Measurements from ENCODE around the gene METTL5. TPM values are rescaled to one million over a fixed set of nuclear protein-coding genes. Genes with fewer than 3 reads are reported as not detected.

Gene METTL5
- polyA plus RNA-seq, 1 donor from 2014 or later, result 73.8 TPM

DNA sequence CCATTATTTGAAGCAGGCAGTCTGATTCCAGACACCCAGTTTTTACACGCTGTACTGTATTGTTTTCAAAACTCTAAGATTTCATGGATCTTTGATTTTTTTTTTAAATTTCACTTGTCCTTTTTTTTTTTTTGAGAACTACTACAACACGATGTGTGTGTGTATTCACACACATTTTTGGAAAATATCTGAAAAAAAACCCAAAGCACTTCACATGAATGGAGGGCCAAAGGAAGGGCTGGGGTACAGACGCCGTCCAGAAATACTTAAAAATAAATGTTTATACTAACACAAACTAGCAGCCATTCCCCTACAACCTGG lies 26.3 kb downstream of the METTL5 start:
- H3K36me3 ChIP-seq (ENCODE audit: insufficient read depth, low read length), result no peaks in the 10 kb centered on the region
- H3K27me3 ChIP-seq (ENCODE audit: insufficient read depth, low read depth, low read length), result no peaks in the 10 kb centered on the region
- TF ChIP-seq SMC3 (conservative IDR thresholded peaks at IDR 0.05; ENCODE audit: poor library complexity) (no peak), RAD21 (conservative IDR thresholded peaks at IDR 0.05) (no peak), MXI1 (conservative IDR thresholded peaks at IDR 0.05; ENCODE audit: poor library complexity, severe bottlenecking) (no peak), TAF1 (IDR thresholded peaks at IDR 0.05; ENCODE audit: low read depth) (no peak), EP300 (conservative IDR thresholded peaks at IDR 0.05; ENCODE audit: poor library complexity, severe bottlenecking) (no peak), POLR2AphosphoS5 (IDR thresholded peaks at IDR 0.05) (no peak), EZH2 (IDR thresholded peaks at IDR 0.05; ENCODE audit: borderline replicate concordance, insufficient read depth, low read length, poor library complexity, severe bottlenecking) (no peak)
- TF ChIP-seq, protein P1, sequence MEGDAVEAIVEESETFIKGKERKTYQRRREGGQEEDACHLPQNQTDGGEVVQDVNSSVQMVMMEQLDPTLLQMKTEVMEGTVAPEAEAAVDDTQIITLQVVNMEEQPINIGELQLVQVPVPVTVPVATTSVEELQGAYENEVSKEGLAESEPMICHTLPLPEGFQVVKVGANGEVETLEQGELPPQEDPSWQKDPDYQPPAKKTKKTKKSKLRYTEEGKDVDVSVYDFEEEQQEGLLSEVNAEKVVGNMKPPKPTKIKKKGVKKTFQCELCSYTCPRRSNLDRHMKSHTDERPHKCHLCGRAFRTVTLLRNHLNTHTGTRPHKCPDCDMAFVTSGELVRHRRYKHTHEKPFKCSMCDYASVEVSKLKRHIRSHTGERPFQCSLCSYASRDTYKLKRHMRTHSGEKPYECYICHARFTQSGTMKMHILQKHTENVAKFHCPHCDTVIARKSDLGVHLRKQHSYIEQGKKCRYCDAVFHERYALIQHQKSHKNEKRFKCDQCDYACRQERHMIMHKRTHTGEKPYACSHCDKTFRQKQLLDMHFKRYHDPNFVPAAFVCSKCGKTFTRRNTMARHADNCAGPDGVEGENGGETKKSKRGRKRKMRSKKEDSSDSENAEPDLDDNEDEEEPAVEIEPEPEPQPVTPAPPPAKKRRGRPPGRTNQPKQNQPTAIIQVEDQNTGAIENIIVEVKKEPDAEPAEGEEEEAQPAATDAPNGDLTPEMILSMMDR (IDR thresholded peaks at IDR 0.05; ENCODE audit: poor library complexity, severe bottlenecking), result no peak
- TF ChIP-seq, protein P2, sequence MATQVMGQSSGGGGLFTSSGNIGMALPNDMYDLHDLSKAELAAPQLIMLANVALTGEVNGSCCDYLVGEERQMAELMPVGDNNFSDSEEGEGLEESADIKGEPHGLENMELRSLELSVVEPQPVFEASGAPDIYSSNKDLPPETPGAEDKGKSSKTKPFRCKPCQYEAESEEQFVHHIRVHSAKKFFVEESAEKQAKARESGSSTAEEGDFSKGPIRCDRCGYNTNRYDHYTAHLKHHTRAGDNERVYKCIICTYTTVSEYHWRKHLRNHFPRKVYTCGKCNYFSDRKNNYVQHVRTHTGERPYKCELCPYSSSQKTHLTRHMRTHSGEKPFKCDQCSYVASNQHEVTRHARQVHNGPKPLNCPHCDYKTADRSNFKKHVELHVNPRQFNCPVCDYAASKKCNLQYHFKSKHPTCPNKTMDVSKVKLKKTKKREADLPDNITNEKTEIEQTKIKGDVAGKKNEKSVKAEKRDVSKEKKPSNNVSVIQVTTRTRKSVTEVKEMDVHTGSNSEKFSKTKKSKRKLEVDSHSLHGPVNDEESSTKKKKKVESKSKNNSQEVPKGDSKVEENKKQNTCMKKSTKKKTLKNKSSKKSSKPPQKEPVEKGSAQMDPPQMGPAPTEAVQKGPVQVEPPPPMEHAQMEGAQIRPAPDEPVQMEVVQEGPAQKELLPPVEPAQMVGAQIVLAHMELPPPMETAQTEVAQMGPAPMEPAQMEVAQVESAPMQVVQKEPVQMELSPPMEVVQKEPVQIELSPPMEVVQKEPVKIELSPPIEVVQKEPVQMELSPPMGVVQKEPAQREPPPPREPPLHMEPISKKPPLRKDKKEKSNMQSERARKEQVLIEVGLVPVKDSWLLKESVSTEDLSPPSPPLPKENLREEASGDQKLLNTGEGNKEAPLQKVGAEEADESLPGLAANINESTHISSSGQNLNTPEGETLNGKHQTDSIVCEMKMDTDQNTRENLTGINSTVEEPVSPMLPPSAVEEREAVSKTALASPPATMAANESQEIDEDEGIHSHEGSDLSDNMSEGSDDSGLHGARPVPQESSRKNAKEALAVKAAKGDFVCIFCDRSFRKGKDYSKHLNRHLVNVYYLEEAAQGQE (IDR thresholded peaks at IDR 0.05; ENCODE audit: borderline replicate concordance), result no peak
- H3K79me2 ChIP-seq (replicated peaks; ENCODE audit: insufficient read depth, low read length), result peaks cover 27% of the 10 kb centered on the region
- no peaks in the 10 kb centered on the region for H3K9me3 ChIP-seq (ENCODE audit: low read length)
- H4K20me1 ChIP-seq (ENCODE audit: insufficient read depth), result no peaks in the 10 kb centered on the region
- peak overlapping the region; percentile 72 for H3K9ac ChIP-seq (ENCODE audit: low read length)
- H2AFZ ChIP-seq (ENCODE audit: low read depth, low read length), result peak overlapping the region; percentile 34
- H3K9me2 ChIP-seq (ENCODE audit: insufficient read depth, low read length), result no peaks in the 10 kb centered on the region
- peak overlapping the region; percentile 67 for H3K4me3 ChIP-seq (ENCODE audit: low read length)
- no peaks in the 10 kb centered on the region for H3F3A ChIP-seq (ENCODE audit: insufficient read depth, low read length, poor library complexity, severe bottlenecking)
- H3K4me2 ChIP-seq (ENCODE audit: low read length), result peak overlapping the region; percentile 18
- peak overlapping the region; percentile 67 for H3K27ac ChIP-seq (ENCODE audit: low read length)

DNA sequence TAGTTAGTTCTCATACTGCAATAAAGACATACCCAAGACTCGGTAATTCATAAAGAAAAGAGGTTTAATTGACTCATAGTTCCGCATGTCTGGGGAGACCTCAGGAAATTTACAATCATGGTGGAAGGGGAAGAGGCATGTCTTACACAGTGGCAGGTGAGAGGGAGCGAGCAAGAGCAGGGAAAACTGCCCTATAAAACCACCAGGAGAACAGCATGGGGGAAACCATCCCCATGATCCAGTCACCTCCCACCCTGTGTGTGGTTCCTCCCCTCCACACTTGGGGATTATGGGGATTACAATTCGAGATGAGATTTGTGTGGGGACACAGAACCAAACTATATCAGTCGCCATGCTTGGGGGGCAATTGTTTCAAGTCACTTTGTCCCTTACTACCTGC lies 27.1 kb downstream of the METTL5 start:
- Histone ChIP-seq H3K9me3 (ENCODE audit: low read length) (no peaks in the 10 kb centered on the region), H3K4me2 (ENCODE audit: low read length) (no peak overlapping the region), H2AFZ (ENCODE audit: low read depth, low read length) (no peak overlapping the region), H3K4me3 (ENCODE audit: low read length) (no peak overlapping the region), H3K27me3 (ENCODE audit: insufficient read depth, low read depth, low read length) (no peaks in the 10 kb centered on the region), H3F3A (ENCODE audit: insufficient read depth, low read length, poor library complexity, severe bottlenecking) (no peaks in the 10 kb centered on the region), H3K36me3 (ENCODE audit: insufficient read depth, low read length) (no peaks in the 10 kb centered on the region), H3K27ac (ENCODE audit: low read length) (no peak overlapping the region), H3K9ac (ENCODE audit: low read length) (no peak overlapping the region), H3K79me2 (replicated peaks; ENCODE audit: insufficient read depth, low read length) (peaks cover 21% of the 10 kb centered on the region), H3K9me2 (ENCODE audit: insufficient read depth, low read length) (no peaks in the 10 kb centered on the region), H4K20me1 (ENCODE audit: insufficient read depth) (no peaks in the 10 kb centered on the region)
- no peak for TF ChIP-seq RAD21 (conservative IDR thresholded peaks at IDR 0.05)

DNA sequence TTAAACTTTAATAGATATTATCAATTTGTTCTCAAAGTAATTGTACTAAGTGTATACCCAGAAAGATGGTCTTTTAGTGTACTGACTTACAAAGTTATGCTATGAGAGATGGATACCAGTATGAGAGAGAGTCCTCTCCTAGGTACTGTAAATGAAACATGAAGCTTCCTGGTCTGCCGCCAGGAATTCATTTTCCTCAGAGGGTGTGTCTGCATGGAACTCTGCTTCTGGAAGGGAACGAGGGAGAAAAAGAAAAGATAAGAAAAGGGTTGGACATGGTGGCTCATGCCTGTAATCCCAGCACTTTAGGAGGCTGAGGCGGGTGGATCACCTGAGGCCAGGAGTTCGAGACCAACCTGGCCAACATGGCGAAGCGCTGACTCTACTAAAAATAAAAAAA lies 28.3 kb downstream of the METTL5 start:
- no peak overlapping the region for H3K4me3 ChIP-seq (ENCODE audit: low read length)
- no peak overlapping the region for H3K4me2 ChIP-seq (ENCODE audit: low read length)
- no peak overlapping the region for H3K9ac ChIP-seq (ENCODE audit: low read length)
- H2AFZ ChIP-seq (ENCODE audit: low read depth, low read length), result no peak overlapping the region
- H3K9me2 ChIP-seq (ENCODE audit: insufficient read depth, low read length), result no peaks in the 10 kb centered on the region
- TF ChIP-seq TAF1 (IDR thresholded peaks at IDR 0.05; ENCODE audit: low read depth), result no peak
- no peaks in the 10 kb centered on the region for H4K20me1 ChIP-seq (ENCODE audit: insufficient read depth)
- H3F3A ChIP-seq (ENCODE audit: insufficient read depth, low read length, poor library complexity, severe bottlenecking), result no peaks in the 10 kb centered on the region
- H3K36me3 ChIP-seq (ENCODE audit: insufficient read depth, low read length), result no peaks in the 10 kb centered on the region
- no peaks in the 10 kb centered on the region for H3K9me3 ChIP-seq (ENCODE audit: low read length)
- H3K27me3 ChIP-seq (ENCODE audit: insufficient read depth, low read depth, low read length), result no peaks in the 10 kb centered on the region
- H3K79me2 ChIP-seq (replicated peaks; ENCODE audit: insufficient read depth, low read length), result peaks cover 11% of the 10 kb centered on the region
- H3K27ac ChIP-seq (ENCODE audit: low read length), result no peak overlapping the region
